ENCODE measurements around the gene CFAP47. TPM values are rescaled to one million over a fixed set of nuclear protein-coding genes. Genes with fewer than 3 reads are reported as not detected.

The CFAP47 gene
- total RNA-seq, 1 donor from 2014 or later: 2.2 TPM

- no peak for DNase-seq
These were observed 346.6 kb downstream of the CFAP47 start for GRCh38 chrX:36266155-36266554.

GRCh38 chrX:36310136-36310535 lies 390.6 kb downstream of the CFAP47 start:
- DNase-seq: no peak

GRCh38 chrX:36314303-36314702 lies 394.8 kb downstream of the CFAP47 start:
- no peak for DNase-seq

- DNase-seq: no peak
These were observed 415.0 kb downstream of the CFAP47 start for GRCh38 chrX:36334572-36334971.

GRCh38 chrX:36336751-36337150 lies 417.2 kb downstream of the CFAP47 start:
- DNase-seq: no peak

GRCh38 chrX:36344301-36344700 lies 424.8 kb downstream of the CFAP47 start:
- DNase-seq: no peak

- DNase-seq: no peak
These were observed 429.0 kb downstream of the CFAP47 start for GRCh38 chrX:36348509-36348908.

GRCh38 chrX:36357855-36358254 lies 438.3 kb downstream of the CFAP47 start:
- DNase-seq: no peak

GRCh38 chrX:36364262-36364661 lies 444.7 kb downstream of the CFAP47 start:
- no peak for DNase-seq

- DNase-seq: no peak
These were observed 464.0 kb downstream of the CFAP47 start for GRCh38 chrX:36383495-36383894.

GRCh38 chrX:36388901-36389300 lies 469.4 kb downstream of the CFAP47 start:
- no peak for DNase-seq

GRCh38 chrX:36401774-36402173 lies 482.2 kb downstream of the CFAP47 start:
- DNase-seq: no peak

GRCh38 chrX:36407836-36408235 lies 488.3 kb downstream of the CFAP47 start:
- no peak for DNase-seq

GRCh38 chrX:36414056-36414455 lies 494.5 kb downstream of the CFAP47 start:
- no peak for DNase-seq

GRCh38 chrX:36422368-36422767 lies 502.8 kb downstream of the CFAP47 start:
- no peak for DNase-seq

- no peak for DNase-seq
These were observed 512.3 kb downstream of the CFAP47 start for GRCh38 chrX:36431819-36432218.

- DNase-seq: no peak
These were observed 515.0 kb downstream of the CFAP47 start for GRCh38 chrX:36434522-36434921.

Small RNA genes within 50 kb of the gene (small RNA-seq; reads per million reads assigned to genes)
- gene RNU6-641P: not detected

Other genes with a start within 250 kb of the CFAP47 start
- not detected for gene MAGEB16, start 121.4 kb upstream of the CFAP47 start, total RNA-seq